HEK293T (cell line): ENCODE data around the gene BST1.

Experiments used
- FOXK2 ChIP-seq: fragments of 450-650 bp; IDR thresholded peaks from 2 replicates; pipeline ENCODE4 v1.6.1; 2016; ENCODE audit warnings: mild to moderate bottlenecking
- SUZ12 ChIP-seq: fragments of 450-650 bp; IDR thresholded peaks from 2 replicates; pipeline ENCODE4 v1.6.1; 2016; ENCODE audit warnings: mild to moderate bottlenecking
- TF ChIP-seq, protein P1 (sequence below): fragments of 450-650 bp; IDR thresholded peaks from 2 replicates; pipeline ENCODE4 v1.6.1; 2016

DNA sequence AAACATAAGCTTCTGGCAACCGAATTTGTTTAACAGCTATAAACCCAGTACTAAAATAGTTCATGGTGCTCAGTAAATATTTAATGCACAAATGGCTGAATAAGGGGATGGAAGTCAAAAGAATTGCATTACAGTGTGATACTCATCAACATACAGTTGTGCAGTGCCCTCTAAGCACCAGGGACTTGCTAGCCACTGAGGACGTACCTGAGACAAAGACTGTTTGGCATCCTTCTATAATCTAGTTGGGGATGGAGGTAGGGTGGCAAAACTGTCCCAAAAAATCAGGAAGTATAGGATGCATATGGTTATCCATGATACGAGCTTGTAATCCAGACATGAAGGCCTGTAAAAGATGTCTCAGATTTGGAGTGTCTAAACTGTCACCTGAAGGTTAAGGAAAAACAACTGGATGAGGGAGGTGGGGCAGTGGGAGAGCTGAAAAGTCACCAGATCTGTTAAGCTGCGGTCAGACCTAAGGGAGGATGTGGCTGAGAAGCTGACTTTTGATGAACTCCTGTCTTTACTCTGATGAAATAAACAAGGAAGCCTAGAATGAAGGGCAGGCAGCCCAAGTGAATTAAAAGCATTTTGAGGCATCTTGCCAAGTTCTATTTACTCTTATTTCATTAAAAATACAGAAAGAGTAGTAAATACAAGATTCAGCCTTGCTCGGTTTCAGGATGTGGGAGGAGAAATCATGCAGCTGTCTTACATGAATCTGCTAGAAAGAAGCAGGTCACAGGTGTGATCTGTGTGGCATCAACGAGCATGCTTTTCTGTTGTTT lies 63.2 kb downstream of the BST1 start:
- no peak for TF ChIP-seq FOXK2
- TF ChIP-seq SUZ12, result no peak
- TF ChIP-seq, protein P1, sequence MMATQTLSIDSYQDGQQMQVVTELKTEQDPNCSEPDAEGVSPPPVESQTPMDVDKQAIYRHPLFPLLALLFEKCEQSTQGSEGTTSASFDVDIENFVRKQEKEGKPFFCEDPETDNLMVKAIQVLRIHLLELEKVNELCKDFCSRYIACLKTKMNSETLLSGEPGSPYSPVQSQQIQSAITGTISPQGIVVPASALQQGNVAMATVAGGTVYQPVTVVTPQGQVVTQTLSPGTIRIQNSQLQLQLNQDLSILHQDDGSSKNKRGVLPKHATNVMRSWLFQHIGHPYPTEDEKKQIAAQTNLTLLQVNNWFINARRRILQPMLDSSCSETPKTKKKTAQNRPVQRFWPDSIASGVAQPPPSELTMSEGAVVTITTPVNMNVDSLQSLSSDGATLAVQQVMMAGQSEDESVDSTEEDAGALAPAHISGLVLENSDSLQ, result no peak
